UCSD-AML1 (cell line): ENCODE results near the gene TRIM15.
"Not testable (repeated sequence)": the region's sequence is repeated elsewhere in the genome, so short reads cannot be mapped to it uniquely, and the experiment has no call there.

Experiments
- DNase-seq: peaks from one replicate; lab custom pipeline; 2025; ENCODE audit not compliant: unreplicated experiment; lab: John Stamatoyannopoulos, UW

TRIM15 gene

GRCh38 chr6:30196376-30196775, 33.0 kb downstream of the TRIM15 start:
- DNase-seq: no peak

- no peak for DNase-seq
Observed at GRCh38 chr6:30198166-30199084, 35.1 kb downstream of the TRIM15 start.

- peak; percentile 37 for DNase-seq
Observed at GRCh38 chr6:30200551-30201281, 37.4 kb downstream of the TRIM15 start.

GRCh38 chr6:30202366-30202765, 39.0 kb downstream of the TRIM15 start:
- no peak for DNase-seq

GRCh38 chr6:30204116-30204515, 40.8 kb downstream of the TRIM15 start:
- no peak for DNase-seq

GRCh38 chr6:30206152-30206551, 42.8 kb downstream of the TRIM15 start:
- no peak for DNase-seq

- no peak for DNase-seq
Observed at GRCh38 chr6:30206799-30207618, 43.7 kb downstream of the TRIM15 start.

- no peak for DNase-seq
Observed at GRCh38 chr6:30207619-30208295, 44.4 kb downstream of the TRIM15 start.

GRCh38 chr6:30211306-30211705, 48.0 kb downstream of the TRIM15 start:
- DNase-seq: no peak

- no peak for DNase-seq
Observed at GRCh38 chr6:30211899-30212298, 48.6 kb downstream of the TRIM15 start.

- DNase-seq: peak; percentile 94
Observed at GRCh38 chr6:30212865-30213666, 49.7 kb downstream of the TRIM15 start, which contains the start of gene TRIM26. TSS of gene TRIM26 (minus strand) at chr6:30213406. CDS start at chr6:30199103, 14,303 bp downstream.

- DNase-seq: no peak
Observed at GRCh38 chr6:30213667-30213956, 50.3 kb downstream of the TRIM15 start.

GRCh38 chr6:30213957-30214656, 50.8 kb downstream of the TRIM15 start:
- DNase-seq: peak; percentile 83

- no peak for DNase-seq
Observed at GRCh38 chr6:30214657-30214982, 51.3 kb downstream of the TRIM15 start.

GRCh38 chr6:30216096-30216495, 52.8 kb downstream of the TRIM15 start:
- DNase-seq: no peak

- DNase-seq: peak; percentile 35
Observed at GRCh38 chr6:30219244-30219643, 55.9 kb downstream of the TRIM15 start.

- DNase-seq: not testable (repeated sequence)
Observed at GRCh38 chr6:30221395-30221794, 58.0 kb downstream of the TRIM15 start.

GRCh38 chr6:30221956-30222355, 58.6 kb downstream of the TRIM15 start:
- not testable (repeated sequence) for DNase-seq
